ENCODE results near the gene CTPS1.

The CTPS1 gene

GRCh38 chr1:40949563-40949962 is 29.9 kb upstream of the CTPS1 start:
- peaks cover 11% of the 10 kb centered on the region for H3K4me1 ChIP-seq (ENCODE audit: control insufficient read depth, insufficient read depth, low read length)
- H3K27me3 ChIP-seq (ENCODE audit: control insufficient read depth, insufficient read depth, low read length) = no peaks in the 10 kb centered on the region
- H3K27ac ChIP-seq (ENCODE audit: low read depth, low read length) = no peak overlapping the region
- no peak overlapping the region for H3K9ac ChIP-seq (ENCODE audit: low read length)
- no peaks in the 10 kb centered on the region for H3K36me3 ChIP-seq (ENCODE audit: control insufficient read depth, insufficient read depth, low read length)
- H3K4me3 ChIP-seq (ENCODE audit: low read length) = no peak overlapping the region

- Histone ChIP-seq H3K4me3 (ENCODE audit: low read length) (no peak overlapping the region), H3K27ac (ENCODE audit: low read depth, low read length) (no peak overlapping the region), H3K9ac (ENCODE audit: low read length) (no peak overlapping the region)
Observed at GRCh38 chr1:40951943-40952743, 27.4 kb upstream of the CTPS1 start.

GRCh38 chr1:40952744-40953315 is 26.7 kb upstream of the CTPS1 start:
- no peak overlapping the region for H3K27ac ChIP-seq (ENCODE audit: low read depth, low read length)
- H3K9ac ChIP-seq (ENCODE audit: low read length) = no peak overlapping the region
- H3K36me3 ChIP-seq (ENCODE audit: control insufficient read depth, insufficient read depth, low read length) = no peaks in the 10 kb centered on the region
- H3K4me3 ChIP-seq (ENCODE audit: low read length) = no peak overlapping the region
- peaks cover 5% of the 10 kb centered on the region for H3K4me1 ChIP-seq (ENCODE audit: control insufficient read depth, insufficient read depth, low read length)
- H3K27me3 ChIP-seq (ENCODE audit: control insufficient read depth, insufficient read depth, low read length) = no peaks in the 10 kb centered on the region

More at GRCh38 chr1:40951943-40952743, 27.4 kb upstream of the CTPS1 start:
- H3K27me3 ChIP-seq (ENCODE audit: control insufficient read depth, insufficient read depth, low read length) = no peaks in the 10 kb centered on the region
- H3K36me3 ChIP-seq (ENCODE audit: control insufficient read depth, insufficient read depth, low read length) = no peaks in the 10 kb centered on the region
- peaks cover 5% of the 10 kb centered on the region for H3K4me1 ChIP-seq (ENCODE audit: control insufficient read depth, insufficient read depth, low read length)

GRCh38 chr1:40954626-40955025 is 24.9 kb upstream of the CTPS1 start:
- Histone ChIP-seq H3K27me3 (ENCODE audit: control insufficient read depth, insufficient read depth, low read length) (no peaks in the 10 kb centered on the region), H3K36me3 (ENCODE audit: control insufficient read depth, insufficient read depth, low read length) (no peaks in the 10 kb centered on the region), H3K4me3 (ENCODE audit: low read length) (no peak overlapping the region), H3K9ac (ENCODE audit: low read length) (no peak overlapping the region), H3K4me1 (ENCODE audit: control insufficient read depth, insufficient read depth, low read length) (peaks cover 3% of the 10 kb centered on the region), H3K27ac (ENCODE audit: low read depth, low read length) (no peak overlapping the region)

GRCh38 chr1:40955266-40955665 is 24.2 kb upstream of the CTPS1 start:
- H3K4me1 ChIP-seq (ENCODE audit: control insufficient read depth, insufficient read depth, low read length) = peaks cover 3% of the 10 kb centered on the region
- H3K36me3 ChIP-seq (ENCODE audit: control insufficient read depth, insufficient read depth, low read length) = no peaks in the 10 kb centered on the region

GRCh38 chr1:40956407-40956806 is 23.1 kb upstream of the CTPS1 start:
- Histone ChIP-seq H3K27me3 (ENCODE audit: control insufficient read depth, insufficient read depth, low read length) (no peaks in the 10 kb centered on the region), H3K4me1 (ENCODE audit: control insufficient read depth, insufficient read depth, low read length) (peaks cover 3% of the 10 kb centered on the region), H3K36me3 (ENCODE audit: control insufficient read depth, insufficient read depth, low read length) (no peaks in the 10 kb centered on the region), H3K27ac (ENCODE audit: low read depth, low read length) (no peak overlapping the region), H3K9ac (ENCODE audit: low read length) (no peak overlapping the region), H3K4me3 (ENCODE audit: low read length) (no peak overlapping the region)

More at GRCh38 chr1:40955266-40955665, 24.2 kb upstream of the CTPS1 start:
- Histone ChIP-seq H3K9ac (ENCODE audit: low read length) (no peak overlapping the region), H3K27me3 (ENCODE audit: control insufficient read depth, insufficient read depth, low read length) (no peaks in the 10 kb centered on the region), H3K27ac (ENCODE audit: low read depth, low read length) (no peak overlapping the region), H3K4me3 (ENCODE audit: low read length) (no peak overlapping the region)

GRCh38 chr1:40958210-40958609 is 21.3 kb upstream of the CTPS1 start:
- Histone ChIP-seq H3K4me1 (ENCODE audit: control insufficient read depth, insufficient read depth, low read length) (no peaks in the 10 kb centered on the region), H3K27ac (ENCODE audit: low read depth, low read length) (no peak overlapping the region), H3K36me3 (ENCODE audit: control insufficient read depth, insufficient read depth, low read length) (no peaks in the 10 kb centered on the region), H3K9ac (ENCODE audit: low read length) (no peak overlapping the region), H3K27me3 (ENCODE audit: control insufficient read depth, insufficient read depth, low read length) (no peaks in the 10 kb centered on the region), H3K4me3 (ENCODE audit: low read length) (no peak overlapping the region)

GRCh38 chr1:40965531-40965930 is 14.0 kb upstream of the CTPS1 start:
- Histone ChIP-seq H3K9ac (ENCODE audit: low read length) (no peak overlapping the region), H3K4me3 (ENCODE audit: low read length) (no peak overlapping the region), H3K27me3 (ENCODE audit: control insufficient read depth, insufficient read depth, low read length) (no peaks in the 10 kb centered on the region), H3K27ac (ENCODE audit: low read depth, low read length) (peak overlapping the region; percentile 15), H3K36me3 (ENCODE audit: control insufficient read depth, insufficient read depth, low read length) (no peaks in the 10 kb centered on the region), H3K4me1 (ENCODE audit: control insufficient read depth, insufficient read depth, low read length) (no peaks in the 10 kb centered on the region)

GRCh38 chr1:40966417-40966816 is 13.1 kb upstream of the CTPS1 start:
- H3K4me3 ChIP-seq (ENCODE audit: low read length) = no peak overlapping the region
- no peaks in the 10 kb centered on the region for H3K36me3 ChIP-seq (ENCODE audit: control insufficient read depth, insufficient read depth, low read length)
- H3K9ac ChIP-seq (ENCODE audit: low read length) = no peak overlapping the region
- H3K4me1 ChIP-seq (ENCODE audit: control insufficient read depth, insufficient read depth, low read length) = no peaks in the 10 kb centered on the region
- no peaks in the 10 kb centered on the region for H3K27me3 ChIP-seq (ENCODE audit: control insufficient read depth, insufficient read depth, low read length)
- H3K27ac ChIP-seq (ENCODE audit: low read depth, low read length) = peak overlapping the region; percentile 15

GRCh38 chr1:40969445-40969844 is 10.1 kb upstream of the CTPS1 start:
- Histone ChIP-seq H3K4me1 (ENCODE audit: control insufficient read depth, insufficient read depth, low read length) (no peaks in the 10 kb centered on the region), H3K4me3 (ENCODE audit: low read length) (no peak overlapping the region), H3K27ac (ENCODE audit: low read depth, low read length) (no peak overlapping the region), H3K36me3 (ENCODE audit: control insufficient read depth, insufficient read depth, low read length) (no peaks in the 10 kb centered on the region), H3K9ac (ENCODE audit: low read length) (no peak overlapping the region), H3K27me3 (ENCODE audit: control insufficient read depth, insufficient read depth, low read length) (no peaks in the 10 kb centered on the region)

- H3K36me3 ChIP-seq (ENCODE audit: control insufficient read depth, insufficient read depth, low read length) = no peaks in the 10 kb centered on the region
- H3K4me1 ChIP-seq (ENCODE audit: control insufficient read depth, insufficient read depth, low read length) = no peaks in the 10 kb centered on the region
- no peak overlapping the region for H3K27ac ChIP-seq (ENCODE audit: low read depth, low read length)
- H3K4me3 ChIP-seq (ENCODE audit: low read length) = no peak overlapping the region
- H3K27me3 ChIP-seq (ENCODE audit: control insufficient read depth, insufficient read depth, low read length) = no peaks in the 10 kb centered on the region
- no peak overlapping the region for H3K9ac ChIP-seq (ENCODE audit: low read length)
Observed at GRCh38 chr1:40971966-40972365, 7.5 kb upstream of the CTPS1 start.

- Histone ChIP-seq H3K4me1 (ENCODE audit: control insufficient read depth, insufficient read depth, low read length) (peaks cover under 1% of the 10 kb centered on the region), H3K9ac (ENCODE audit: low read length) (no peak overlapping the region)
Observed at GRCh38 chr1:40973912-40974311, 5.6 kb upstream of the CTPS1 start.

GRCh38 chr1:40974945-40975344 is 4.6 kb upstream of the CTPS1 start:
- Histone ChIP-seq H3K27me3 (ENCODE audit: control insufficient read depth, insufficient read depth, low read length) (no peaks in the 10 kb centered on the region), H3K4me1 (ENCODE audit: control insufficient read depth, insufficient read depth, low read length) (peaks cover 2% of the 10 kb centered on the region), H3K27ac (ENCODE audit: low read depth, low read length) (no peak overlapping the region), H3K9ac (ENCODE audit: low read length) (no peak overlapping the region), H3K36me3 (ENCODE audit: control insufficient read depth, insufficient read depth, low read length) (no peaks in the 10 kb centered on the region), H3K4me3 (ENCODE audit: low read length) (no peak overlapping the region)

More at GRCh38 chr1:40973912-40974311, 5.6 kb upstream of the CTPS1 start:
- Histone ChIP-seq H3K36me3 (ENCODE audit: control insufficient read depth, insufficient read depth, low read length) (no peaks in the 10 kb centered on the region), H3K27me3 (ENCODE audit: control insufficient read depth, insufficient read depth, low read length) (no peaks in the 10 kb centered on the region), H3K27ac (ENCODE audit: low read depth, low read length) (no peak overlapping the region), H3K4me3 (ENCODE audit: low read length) (no peak overlapping the region)

Measured in rectal smooth muscle tissue (tissue), 1 donor.